LHCN-M2 (cell line): ENCODE results near the gene PON3. TPM values are rescaled to one million over a fixed set of nuclear protein-coding genes. Genes with fewer than 3 reads are reported as not detected.
"Not testable (repeated sequence)": the region's sequence is repeated elsewhere in the genome, so short reads cannot be mapped to it uniquely, and the experiment has no call there.

Source experiments
- DNase-seq: peaks from one replicate; pipeline ENCODE4 v3.0.0-alpha.2; 2012; ENCODE audit warnings: low read depth
- total RNA-seq: library from RNA; depleted of rRNA; stranded (reverse); fragments of >200 nt; gene quantifications from 2 replicates; pipeline ENCODE4 v1.2.3, GENCODE V29; 2014

Gene PON3
- total RNA-seq, 1 experiment from 2014 or later, result not detected

DNA sequence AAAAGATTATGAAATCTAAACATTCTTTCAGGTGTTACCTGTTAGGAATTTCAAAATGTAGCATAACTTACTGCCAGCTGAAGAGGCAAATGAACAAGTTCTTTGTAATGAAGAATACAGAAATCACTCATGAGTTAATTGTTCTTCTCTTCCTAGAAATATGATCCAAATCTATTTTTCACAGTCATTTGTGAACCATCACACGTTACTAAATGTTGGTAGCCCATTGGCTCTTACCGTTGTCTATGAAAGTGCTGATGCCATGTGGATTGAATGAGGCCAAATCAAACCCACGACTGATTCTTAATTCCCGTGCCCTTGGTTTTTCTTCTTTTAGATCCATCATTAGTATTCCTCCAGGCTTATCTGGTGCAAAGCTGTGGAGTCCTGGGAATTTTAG is 15.9 kb upstream of the PON3 start:
- DNase-seq, result no peak

DNA sequence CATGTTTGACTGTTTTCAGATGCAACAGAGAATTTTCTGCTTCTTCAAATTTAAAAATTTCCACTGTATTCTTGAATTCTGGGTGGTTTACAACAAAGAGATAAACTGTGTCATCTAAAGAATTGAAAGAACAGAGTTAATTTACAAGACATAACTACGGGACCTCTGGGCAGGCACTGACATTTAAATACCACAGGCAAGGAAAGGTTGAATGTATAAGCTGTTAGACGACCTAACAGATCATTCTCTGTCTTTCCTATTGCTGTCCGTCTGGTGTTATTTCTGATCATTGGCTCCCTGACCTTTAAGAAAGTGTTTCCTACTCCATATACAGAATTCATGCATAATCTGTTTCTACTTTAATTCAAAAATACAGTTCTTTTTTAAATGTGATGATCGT is 15.5 kb upstream of the PON3 start:
- no peak for DNase-seq

DNA sequence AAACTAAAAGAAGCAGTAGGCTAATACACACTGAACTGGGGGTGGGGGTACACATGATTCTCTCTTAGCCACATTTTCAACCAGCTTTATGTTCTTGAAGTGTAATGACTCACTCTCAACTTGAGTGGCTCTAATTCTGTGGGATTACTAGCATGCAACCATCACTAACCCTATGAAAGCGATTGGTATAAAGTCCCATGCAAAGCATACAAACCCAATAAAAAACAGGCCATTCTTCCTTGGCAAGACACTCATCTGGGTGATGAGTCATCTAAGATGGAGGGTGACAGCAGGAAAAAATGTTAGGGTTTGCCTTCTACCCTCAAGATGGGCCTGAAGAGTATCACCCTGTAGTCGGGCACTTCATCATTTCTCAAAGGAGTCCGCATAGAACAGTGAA is 14.9 kb upstream of the PON3 start:
- DNase-seq, result peak; percentile 82

DNA sequence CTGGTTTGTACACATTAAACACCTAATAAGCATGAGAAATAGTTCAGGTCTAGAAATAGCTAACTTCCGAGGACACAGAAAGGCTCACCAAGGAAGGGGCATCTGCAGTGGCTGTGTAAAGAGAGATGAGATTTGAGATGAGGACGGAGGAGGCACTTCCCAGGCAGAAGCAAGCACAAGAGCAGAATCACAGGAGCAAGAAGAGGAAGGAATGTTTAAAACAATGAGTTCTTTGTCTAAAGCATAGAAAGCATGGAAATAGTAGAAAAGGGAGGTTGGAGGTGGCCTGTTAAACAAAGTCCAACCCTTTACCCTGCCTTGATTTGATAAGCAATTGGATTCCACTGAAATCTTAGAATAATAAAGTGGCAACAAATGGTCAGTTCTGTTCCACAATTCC is 11.6 kb upstream of the PON3 start:
- no peak for DNase-seq

DNA sequence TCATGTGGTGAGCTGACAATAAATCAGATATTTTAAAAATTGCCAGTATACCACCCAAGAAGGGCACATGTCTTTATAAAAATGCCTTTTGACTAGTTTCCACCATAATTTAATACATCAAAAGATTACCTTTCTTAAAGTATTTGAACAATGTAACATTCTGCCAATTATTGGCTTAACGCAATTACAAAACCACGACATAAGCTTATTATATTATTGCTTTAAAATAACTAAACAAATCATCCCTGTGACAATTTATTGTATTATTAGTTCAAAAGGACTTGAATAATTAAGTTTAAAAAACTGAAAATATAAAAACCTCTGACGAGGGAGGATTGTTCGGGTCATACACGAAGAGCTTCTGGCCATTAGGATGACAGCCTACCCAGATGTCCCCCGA is 9.6 kb upstream of the PON3 start:
- no peak for DNase-seq

DNA sequence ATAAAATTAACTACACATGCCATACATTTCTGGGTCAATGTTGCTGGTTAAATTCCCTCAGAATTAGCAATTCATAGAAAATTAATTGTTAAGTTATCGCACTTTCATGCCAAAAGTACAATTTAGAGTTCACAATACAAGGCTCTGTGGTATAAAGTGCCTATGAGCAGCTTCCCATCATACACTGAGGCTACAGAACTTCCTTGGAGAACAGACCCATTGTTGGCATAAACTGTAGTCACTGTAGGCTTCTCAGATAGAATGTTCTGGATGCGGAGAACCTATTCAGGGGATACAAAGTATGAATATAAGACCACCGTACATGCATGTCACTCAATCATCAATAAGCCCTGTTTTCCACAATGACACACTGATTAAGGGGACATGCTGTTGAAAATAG is 9.0 kb upstream of the PON3 start:
- DNase-seq, result no peak

DNA sequence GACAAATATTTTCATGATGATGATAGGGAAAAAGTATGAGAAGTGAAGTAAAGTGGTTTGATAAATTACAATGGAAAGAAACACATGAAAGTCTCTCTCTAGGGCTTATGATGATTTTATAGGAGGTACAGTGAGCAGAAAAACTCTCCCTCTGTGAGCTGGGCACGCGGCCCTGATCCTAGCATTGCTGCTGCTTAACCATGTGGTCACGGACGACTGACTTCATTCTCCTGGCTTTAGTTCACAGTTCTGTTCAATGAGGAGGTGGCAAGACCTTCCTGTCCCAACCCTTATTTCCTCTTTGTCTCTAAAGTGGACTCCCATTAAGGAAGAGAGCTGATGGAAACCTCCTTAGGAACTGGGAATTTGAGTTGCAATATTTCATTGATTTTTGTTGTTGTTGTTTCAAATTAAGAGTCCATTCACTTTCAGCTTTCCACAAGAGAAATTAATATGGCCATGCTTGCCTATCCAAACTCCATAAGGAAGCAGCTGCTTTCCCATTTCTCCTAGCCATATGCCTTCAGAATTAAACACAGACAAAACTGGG is 8.2 kb upstream of the PON3 start:
- DNase-seq, result no peak

DNA sequence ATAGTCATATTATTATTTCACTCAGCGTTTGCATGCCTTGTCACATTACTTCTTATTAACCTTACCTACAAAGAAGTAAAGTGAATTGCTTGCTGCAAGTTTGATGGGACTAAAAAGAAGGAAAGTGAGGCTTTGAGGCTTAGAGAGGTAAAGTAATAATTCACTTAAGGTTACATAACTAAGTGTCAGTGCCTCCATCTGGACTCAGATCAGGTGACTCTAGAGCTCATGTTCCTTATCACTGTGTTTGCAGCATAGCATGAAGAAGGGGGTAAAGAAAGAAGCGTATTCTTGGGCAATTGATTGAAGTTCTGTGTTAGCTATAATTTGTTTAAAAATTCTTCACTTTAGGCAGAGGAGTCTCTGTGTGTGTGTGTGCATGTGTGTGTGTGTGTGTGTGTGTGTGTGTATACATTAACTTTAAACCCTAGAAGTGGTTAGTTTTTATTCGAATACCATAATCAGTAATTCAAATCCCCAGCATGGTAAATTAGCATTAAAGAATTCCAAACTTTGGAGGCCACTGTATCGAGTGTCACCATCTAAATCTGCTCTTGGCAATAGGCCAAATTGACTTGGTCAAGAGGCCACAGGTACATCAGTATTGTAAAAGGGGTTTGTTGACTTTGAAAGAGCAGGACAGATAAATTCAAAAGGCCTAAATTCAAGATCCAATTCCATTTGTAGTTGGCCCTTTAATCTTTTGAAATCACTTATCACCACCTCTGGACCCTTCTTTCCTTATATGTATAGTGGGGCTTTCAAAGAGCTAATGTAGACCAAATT is 2.2 kb upstream of the PON3 start:
- no peak for DNase-seq

DNA sequence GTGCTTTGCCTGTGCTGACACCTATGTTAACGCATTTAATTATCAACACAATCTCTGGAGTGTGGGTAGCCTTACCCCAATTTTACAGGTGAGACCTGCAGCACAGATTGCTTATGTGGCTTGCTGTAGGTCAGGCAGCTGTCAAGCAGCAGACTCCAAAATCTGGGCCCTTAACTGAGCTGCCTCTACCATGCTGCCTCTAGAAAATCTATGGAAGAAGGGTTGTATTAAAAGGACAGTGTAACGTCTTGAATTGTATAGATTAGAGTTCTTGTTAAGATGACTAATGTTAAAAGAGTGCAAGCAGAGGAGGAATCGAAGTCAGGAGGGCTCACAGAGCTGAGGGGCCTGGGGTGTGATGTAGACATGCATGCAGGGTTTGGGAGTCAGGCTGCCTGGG is 1.2 kb upstream of the PON3 start:
- no peak for DNase-seq

DNA sequence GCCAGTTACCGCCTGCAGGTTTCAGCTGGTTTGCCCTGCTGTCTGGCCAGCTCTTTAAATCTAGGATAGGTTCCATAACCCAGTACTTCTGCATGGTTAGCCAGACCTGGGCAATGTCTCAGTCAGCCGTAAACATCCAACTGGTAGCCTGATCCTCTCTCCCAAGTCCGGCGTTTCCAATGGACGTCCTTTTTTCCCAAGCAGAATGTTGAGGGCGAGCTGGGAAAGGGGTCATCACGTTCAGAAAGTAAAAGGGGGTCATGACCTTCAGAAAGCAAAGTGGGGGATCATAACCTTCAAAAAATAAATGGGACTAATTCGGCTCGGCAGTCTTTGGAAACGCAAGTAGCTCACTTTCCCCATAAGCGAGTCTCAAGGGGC is 430 bp downstream of the PON3 start:
- no peak for DNase-seq

DNA sequence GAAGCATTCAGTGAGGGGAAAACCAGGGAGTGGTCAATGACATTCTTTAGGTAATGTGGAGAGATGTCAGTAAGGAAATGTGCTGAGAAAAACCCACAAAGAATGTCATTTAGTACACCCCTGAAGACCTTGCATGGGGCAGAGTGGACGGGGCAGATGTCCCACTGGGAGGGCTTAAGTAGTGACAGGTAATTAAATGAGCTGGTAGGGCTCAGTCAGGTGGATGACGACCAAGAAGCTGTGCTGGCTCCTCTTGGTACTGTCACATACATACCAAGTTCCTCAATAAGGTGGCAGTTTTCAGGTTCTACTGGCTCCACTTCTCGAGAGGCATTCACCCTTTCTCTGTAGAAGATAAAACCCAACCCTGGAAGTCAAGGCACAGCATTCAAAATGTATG is 1.8 kb downstream of the PON3 start:
- DNase-seq, result no peak

DNA sequence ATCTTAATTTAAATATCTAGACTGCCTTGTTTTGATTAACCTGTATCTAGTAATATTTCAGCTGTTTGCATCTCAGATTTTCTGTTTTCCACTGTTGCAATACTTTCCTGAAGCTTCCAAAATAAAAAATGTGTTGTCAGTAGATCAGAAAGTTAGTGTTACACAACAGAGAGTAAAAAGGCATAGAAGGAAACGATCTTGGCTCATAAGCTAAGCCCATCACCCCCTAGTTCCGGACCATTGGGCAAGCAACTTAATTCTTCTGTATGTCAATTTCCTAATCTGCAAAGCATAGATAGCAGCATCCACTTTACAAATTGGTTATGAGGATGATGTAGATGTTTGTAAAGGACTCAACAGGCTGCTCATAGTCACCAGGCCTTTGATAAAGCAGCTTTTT is 4.4 kb downstream of the PON3 start:
- DNase-seq, result no peak

DNA sequence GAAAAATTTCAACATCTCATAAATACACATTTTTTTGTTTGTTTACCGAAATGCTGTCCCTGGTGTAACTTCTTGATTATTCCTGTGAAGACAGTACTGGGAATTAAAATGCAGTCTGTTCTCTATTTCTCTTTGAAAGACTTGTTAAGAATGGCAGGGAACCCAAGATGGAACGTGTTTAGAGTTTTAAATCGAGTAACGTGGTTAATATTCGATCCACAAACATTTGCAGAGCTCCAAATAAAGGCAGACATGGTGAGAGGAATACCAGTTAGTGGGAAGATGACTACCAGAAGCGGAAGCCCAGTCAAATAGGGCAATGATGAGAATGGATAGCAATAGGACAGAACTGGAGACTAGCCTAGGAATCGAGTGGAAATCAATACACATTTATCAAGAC is 6.7 kb downstream of the PON3 start:
- no peak for DNase-seq

DNA sequence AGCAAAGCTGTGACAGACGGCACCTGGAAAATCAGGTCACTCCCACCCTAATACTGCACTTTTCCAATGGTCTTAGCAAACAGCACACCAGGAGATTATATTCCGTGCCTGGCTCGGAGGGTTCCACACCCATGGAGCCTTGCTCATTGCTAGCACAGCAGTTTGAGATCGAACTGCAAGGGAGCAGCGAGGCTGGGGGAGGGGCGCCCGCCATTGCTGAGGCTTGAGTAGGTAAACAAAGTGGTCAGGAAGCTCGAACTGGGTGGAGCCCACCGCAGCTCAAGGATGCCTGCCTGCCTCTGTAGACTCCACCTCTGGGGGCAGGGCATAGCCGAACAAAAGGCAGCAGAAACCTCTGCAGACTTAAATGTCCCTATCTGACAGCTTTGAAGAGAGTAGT is 16.7 kb downstream of the PON3 start:
- DNase-seq, result not testable (repeated sequence)

DNA sequence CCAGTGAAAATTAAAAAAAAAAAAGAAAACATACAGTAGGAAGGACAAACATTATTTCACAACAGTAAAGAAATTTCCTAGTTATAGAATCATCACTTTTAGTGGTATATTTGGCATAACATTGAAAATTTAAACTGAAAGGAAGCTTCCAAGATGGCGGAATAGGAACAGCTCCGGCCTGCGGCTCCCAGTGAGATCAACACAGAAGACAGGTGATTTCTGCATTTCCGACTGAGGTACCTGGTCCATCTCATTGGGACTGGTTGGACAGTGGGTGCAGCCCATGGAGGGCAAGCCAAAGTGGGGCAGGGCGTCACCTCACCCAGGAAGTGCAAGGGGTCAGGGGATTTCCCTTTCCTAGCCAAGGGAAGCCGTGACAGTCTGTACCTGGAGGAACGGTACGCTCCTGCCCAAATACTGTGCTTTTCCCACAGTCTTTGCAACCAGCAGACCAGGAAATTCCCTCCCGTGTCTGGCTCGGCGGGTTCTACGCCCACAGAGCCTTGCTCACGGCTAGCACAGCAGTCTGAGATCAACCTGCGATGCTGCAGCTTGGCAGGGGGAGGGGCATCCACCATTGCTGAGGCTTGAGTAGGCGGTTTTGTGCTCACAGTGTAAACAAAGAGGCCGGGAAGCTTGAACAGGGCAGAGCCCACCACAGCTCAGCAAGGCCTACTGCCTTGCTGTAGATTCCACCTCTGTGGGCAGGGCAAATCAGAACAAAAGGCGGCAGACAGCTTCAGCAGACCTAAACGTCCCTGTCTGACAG is 19.4 kb downstream of the PON3 start:
- no peak for DNase-seq

DNA sequence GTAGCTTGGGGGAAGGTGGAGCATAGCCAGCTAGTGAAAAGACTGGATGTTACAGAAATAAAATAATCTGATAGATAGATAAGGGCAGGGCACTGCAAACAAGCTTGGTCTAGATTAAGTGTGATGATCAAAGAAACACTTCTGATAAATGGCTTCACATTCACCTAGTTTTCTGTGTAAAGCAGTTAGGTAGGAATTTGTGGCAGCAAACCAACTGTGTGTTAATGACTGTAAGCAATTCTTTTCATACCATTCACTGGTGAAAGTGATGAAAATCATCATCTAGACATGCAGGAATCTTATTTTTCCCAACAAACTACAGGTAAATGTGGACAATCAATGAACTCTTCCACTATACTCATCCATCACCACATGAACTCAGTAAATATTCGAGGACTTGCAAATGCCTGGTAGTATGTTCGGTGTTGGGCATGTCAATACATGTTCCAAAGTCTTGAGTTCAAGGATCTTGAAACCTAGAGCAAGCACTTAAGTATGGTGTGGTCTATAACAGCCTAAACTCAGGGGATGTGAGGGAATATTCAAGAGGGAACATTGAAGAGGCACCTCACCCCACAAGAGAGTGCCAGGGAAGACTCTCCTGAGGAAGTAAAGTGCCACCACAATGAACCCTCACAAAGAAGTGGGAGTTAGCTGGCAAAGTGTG is 20.5 kb downstream of the PON3 start:
- no peak for DNase-seq

DNA sequence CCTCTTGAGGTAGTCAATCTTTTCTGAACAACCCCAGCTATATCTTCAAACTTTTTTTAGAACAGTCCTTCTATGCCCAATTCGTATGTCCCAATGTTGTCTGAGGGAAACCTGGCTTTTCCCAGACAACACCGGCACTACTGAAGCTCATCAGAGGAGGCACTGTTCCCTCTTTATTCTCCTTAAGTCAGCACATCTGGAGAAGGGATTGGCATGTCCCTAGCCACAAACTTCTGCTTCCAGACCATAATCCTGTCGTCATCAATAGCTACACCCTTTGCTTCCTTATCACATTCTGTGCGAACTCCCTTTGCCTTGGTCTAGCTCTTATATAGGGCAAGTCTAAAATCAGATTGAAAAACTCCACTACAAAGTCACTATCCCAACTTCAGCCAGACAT is 22.9 kb downstream of the PON3 start:
- DNase-seq, result no peak

DNA sequence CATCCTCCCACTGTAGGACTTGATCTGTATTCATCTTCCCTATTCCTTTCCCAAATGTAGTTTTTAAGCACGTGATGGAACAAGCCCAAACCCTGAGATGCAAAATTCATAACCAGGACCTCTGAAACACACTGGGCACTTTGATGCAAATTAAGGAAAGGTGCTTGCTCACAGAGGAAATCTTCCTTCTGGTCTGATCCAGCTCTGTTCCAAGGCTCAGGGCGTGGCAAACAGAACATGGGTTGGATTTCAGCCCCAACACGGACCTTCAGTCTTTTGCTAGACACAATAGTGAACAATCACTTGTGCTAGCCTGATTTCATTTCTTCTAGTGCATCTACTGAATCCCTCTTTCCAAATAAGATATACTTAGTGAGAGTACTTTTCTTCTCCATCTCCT is 27.9 kb downstream of the PON3 start:
- DNase-seq, result no peak

DNA sequence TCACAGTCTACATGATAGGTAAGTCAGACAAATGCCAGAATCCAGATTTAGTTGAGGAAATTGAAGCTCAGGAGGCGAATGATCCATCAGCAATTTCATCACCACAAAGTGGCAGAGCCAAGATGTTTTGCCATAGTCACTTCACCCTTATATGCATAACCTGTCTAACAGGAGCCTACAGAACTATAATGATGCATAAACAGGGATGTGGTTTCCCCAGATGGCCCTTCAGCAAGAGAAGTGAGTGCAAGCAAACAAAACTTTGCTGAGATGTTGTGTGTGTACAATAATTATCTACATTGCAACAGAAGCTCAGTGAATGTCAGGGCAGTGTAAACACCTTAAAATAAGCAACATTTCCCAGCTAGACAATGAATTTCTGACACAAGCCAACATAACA is 28.6 kb downstream of the PON3 start:
- no peak for DNase-seq

DNA sequence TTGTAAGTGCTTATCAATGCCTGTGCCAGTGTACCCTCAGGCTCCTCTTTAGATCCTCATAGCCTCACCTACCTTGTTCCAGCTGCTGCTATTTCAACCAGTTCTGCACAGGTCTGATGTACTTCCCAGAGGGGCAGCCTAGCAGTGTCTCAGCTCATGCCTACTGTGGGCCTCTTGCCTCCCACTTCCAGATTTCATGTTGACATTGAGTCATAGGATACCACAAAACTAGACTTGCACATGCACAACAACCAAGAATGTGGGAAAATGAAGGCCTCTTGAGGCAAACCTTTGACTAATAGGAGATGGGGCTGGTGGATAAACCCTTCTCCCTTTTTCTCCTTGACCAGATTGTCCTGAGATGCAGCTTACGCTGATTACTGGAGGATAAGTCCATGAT is 31.0 kb downstream of the PON3 start:
- DNase-seq, result peak; percentile 78

DNA sequence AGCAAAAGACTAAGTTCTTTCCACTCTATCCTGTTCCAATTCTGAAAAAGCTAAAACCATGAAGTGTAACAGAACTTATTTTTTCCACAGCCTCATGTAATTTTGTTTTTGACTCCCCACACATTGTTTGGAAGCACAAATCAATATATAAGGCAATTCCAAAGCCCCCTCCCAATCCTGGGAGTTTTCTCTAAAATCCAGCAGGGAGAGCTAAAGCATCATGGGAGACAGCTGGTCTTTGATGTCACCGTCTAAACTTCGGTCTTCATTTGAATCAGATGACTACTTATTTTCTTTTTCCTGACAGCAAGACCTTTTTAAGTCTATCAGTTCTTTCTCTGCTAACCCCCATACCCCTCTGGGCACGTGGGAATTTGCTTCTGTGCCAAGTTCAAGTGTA is 38.6 kb downstream of the PON3 start:
- peak; percentile 42 for DNase-seq

DNA sequence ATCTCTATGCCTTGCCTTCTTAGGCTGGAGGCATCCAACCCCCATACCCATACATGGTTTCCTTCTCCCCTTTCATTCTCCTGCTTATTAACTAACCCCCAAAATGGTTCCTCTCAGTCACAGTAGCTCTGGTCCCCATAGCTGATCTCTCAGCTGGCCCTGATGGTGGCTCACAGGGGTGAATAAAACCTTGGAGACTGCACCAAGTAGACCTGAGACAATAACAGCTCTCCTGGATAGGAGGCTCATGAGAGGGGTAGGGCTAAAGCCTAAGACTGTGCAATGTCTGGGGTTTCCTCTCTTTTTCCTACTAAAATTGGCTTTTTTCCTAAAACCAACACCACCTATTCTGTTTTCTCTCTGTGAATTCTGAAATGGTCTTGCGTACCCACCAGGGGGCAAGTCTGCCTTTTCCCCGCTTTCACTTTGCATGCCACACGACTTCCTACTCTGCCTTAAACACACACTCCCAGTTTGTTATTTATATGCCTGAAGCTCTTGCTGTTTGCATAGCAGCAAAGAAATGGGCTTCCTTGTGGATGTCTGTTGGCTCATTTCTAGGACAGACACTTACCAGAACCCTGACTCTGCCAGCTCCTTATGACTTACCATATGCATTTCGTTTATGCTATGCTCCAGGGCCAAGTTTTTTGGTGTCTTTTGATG is 53.4 kb downstream of the PON3 start:
- DNase-seq, result peak; percentile 16
